ENCODE data around the gene POT1.
"Not testable (repeated sequence)": the region's sequence is repeated elsewhere in the genome, so short reads cannot be mapped to it uniquely, and the experiment has no call there.

Gene POT1

DNA sequence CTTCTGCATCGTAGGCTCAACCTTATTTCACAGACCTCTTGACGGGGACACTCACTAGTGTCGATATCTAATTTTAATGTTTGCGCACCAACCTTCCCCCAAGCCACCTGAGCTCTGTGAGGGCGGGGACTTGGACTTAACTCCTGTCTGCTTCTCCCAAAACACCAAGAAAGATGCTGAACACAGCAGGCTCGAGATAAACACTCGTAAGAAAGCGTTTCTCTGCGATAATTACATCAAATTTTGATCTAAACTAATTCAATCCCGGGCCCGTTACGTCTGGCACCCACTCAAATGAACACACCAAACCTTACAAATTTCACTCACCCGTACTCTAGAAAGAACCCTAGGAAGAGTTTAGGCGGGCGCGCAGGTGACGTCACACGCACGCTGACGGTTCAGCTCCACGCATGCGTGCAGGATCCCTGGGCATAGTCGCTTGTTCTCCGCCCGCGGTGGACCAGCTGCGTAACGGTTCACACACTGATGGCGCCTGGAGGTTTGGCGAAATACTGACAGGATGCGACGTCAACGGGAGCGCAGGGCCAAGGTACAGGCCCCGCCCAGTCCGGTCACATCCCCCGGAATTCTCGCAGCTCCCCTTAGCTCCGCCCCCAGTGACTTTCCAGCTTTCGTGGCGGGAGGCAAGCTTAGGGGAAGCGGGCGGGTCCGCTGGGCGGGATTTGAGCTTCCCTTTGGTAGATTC lies at the start of gene POT1:
Gene POT1, minus strand, starts transcription at position 359 of the 706 bp plus-strand sequence. CDS start 32,652 bp downstream, outside the sequence.
- DNase-seq (ENCODE audit: low read depth in 2 of 2) = peak; percentile 95 to 97

- not testable (repeated sequence) for DNase-seq (ENCODE audit: low read depth in 2 of 2)
Measured at GRCh38 chr7:124975131-124975530, 45.5 kb upstream of the POT1 start.

GRCh38 chr7:124965553-124965952 lies 35.9 kb upstream of the POT1 start:
- no peak for DNase-seq (ENCODE audit: low read depth in 2 of 2)

DNA sequence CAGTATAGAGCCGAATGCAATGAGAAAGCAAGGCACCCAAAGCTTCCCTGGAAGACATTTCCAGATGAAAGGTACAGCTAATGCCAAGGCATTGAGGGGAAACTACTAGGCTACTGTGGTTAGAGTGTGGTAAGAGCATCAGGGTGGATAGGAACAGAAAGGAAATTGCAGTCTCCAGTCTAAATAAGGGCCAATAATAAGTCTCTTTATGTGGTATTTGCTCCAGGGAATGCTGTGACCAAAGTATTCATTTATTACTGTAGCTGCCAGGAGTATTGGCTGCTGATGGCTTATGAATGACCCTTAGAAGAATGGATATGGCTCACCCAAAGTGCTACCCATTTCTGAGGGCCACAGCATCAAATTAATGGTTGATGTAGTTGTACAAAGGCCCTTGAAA lies 30.1 kb upstream of the POT1 start:
- DNase-seq (ENCODE audit: low read depth in 2 of 2) = no peak

- DNase-seq (ENCODE audit: low read depth in 2 of 2) = not testable (repeated sequence)
Measured at GRCh38 chr7:124957952-124958351, 28.3 kb upstream of the POT1 start.

GRCh38 chr7:124956160-124956559 lies 26.5 kb upstream of the POT1 start:
- no peak for DNase-seq (ENCODE audit: low read depth in 2 of 2)

- no peak for DNase-seq (ENCODE audit: low read depth in 2 of 2)
Measured at GRCh38 chr7:124954790-124955189, 25.2 kb upstream of the POT1 start.

- no peak for DNase-seq (ENCODE audit: low read depth in 2 of 2)
Measured at GRCh38 chr7:124945680-124946079, 16.1 kb upstream of the POT1 start.

- DNase-seq (ENCODE audit: low read depth in 2 of 2) = no peak
Measured at GRCh38 chr7:124943472-124943871, 13.8 kb upstream of the POT1 start.

- no peak for DNase-seq (ENCODE audit: low read depth in 2 of 2)
Measured at GRCh38 chr7:124942399-124942798, 12.8 kb upstream of the POT1 start.

GRCh38 chr7:124940306-124940705 lies 10.7 kb upstream of the POT1 start:
- DNase-seq (ENCODE audit: low read depth in 2 of 2) = no peak

DNA sequence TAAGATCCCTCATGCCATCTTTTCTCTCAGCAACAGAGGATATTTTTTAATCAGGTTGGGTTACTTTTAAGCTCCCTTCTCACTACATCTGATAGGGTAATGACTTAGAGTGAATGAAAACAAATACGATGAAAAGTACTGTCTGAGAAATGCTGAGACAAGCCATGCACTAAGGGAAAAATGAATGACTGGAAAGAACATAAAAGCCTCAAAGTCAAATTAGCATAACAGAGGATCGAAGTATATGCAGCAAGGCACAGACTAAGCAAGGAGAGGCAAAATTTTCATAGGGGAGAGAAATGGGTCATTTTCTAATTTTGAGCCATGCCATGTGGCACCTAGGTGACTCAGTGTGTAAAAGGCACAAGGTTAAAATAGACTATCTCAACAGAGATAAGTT lies 8.5 kb upstream of the POT1 start:
- DNase-seq (ENCODE audit: low read depth in 2 of 2) = no peak

- no peak for DNase-seq (ENCODE audit: low read depth in 2 of 2)
Measured at GRCh38 chr7:124937076-124937475, 7.5 kb upstream of the POT1 start.

GRCh38 chr7:124934841-124935240 lies 5.2 kb upstream of the POT1 start:
- DNase-seq (ENCODE audit: low read depth in 2 of 2) = no peak

GRCh38 chr7:124930655-124931597 lies 1.3 kb upstream of the POT1 start:
- DNase-seq (ENCODE audit: low read depth in 2 of 2) = no peak

GRCh38 chr7:124930173-124930623 lies 573 bp upstream of the POT1 start:
- DNase-seq (ENCODE audit: low read depth in 2 of 2) = no peak

DNA sequence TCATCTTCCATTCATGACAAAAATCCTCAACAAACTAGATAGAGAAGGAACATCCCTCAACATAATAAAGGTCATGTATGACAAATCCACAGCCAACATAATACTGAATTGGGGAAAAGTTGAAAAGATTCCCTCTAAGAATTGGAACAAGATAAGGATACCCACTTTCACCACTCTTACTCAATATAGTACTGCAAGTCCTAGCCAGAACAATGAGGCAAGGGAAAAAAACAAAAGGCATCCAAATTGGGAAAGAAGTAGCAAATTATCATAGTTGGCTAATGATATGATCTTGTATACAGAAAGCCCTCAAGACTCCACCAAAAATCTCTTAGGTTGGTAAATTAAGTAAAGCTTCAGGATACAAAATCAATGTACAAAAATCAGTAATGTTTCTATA lies 4.7 kb downstream of the POT1 start:
- DNase-seq (ENCODE audit: low read depth in 2 of 2) = no peak

GRCh38 chr7:124922200-124922599 lies 7.4 kb downstream of the POT1 start:
- DNase-seq (ENCODE audit: low read depth in 2 of 2) = no peak

- no peak for DNase-seq (ENCODE audit: low read depth in 2 of 2)
Measured at GRCh38 chr7:124919841-124920240, 9.8 kb downstream of the POT1 start.

GRCh38 chr7:124918662-124919061 lies 11.0 kb downstream of the POT1 start:
- DNase-seq (ENCODE audit: low read depth in 2 of 2) = no peak

GRCh38 chr7:124915242-124915641 lies 14.4 kb downstream of the POT1 start:
- no peak for DNase-seq (ENCODE audit: low read depth in 2 of 2)

DNA sequence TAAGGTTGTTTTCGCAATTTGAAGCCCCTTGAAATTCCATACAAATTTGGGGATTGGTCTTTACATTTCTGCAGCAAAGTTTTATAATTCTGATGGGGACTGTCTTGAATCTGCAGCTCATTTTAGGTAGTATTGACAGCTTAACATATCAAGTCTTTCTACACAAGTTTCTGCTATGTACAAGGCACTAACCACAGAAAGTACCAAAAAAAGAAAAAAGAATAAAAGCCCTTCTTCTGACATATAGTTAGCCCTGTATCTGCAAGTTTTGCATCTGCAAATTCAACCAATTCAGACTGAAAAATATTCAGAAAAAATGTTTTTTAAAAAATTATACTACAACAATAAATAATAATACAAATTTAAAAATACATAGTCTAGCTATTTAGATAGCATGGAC lies 15.3 kb downstream of the POT1 start:
- DNase-seq (ENCODE audit: low read depth in 2 of 2) = no peak

GRCh38 chr7:124912972-124913371 lies 16.7 kb downstream of the POT1 start:
- DNase-seq (ENCODE audit: low read depth in 2 of 2) = no peak
